HG02798 (cell line): ENCODE data around the gene ASPN.

Experiments used
- ATAC-seq: cut with Tn5 transposase; IDR thresholded peaks from one replicate; pipeline ENCODE4 v1.9.1; 2021; ENCODE audit warnings: mild to moderate bottlenecking; ENCODE audit not compliant: unreplicated experiment, poor library complexity

The ASPN gene

DNA sequence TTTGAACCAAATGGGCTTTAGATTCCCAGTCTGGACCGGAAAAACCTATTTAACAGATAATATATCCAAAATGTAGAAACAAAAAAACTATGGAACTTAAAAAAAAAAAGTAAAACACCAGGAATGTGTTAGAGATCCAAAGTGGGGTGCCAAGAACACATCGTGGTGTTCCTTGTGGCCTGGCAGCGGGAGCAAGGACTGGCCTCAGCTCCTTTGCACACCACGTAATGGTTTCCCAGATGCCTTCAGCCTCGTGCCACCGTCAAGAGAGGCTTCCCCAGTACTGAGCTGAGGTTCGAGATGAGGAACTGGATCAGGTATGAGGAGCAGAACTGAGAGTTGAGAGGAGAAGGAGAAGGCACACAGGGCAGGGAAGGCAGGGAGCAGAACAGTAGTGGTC, 3.5 kb downstream of the ASPN start:
- ATAC-seq, result no peak

DNA sequence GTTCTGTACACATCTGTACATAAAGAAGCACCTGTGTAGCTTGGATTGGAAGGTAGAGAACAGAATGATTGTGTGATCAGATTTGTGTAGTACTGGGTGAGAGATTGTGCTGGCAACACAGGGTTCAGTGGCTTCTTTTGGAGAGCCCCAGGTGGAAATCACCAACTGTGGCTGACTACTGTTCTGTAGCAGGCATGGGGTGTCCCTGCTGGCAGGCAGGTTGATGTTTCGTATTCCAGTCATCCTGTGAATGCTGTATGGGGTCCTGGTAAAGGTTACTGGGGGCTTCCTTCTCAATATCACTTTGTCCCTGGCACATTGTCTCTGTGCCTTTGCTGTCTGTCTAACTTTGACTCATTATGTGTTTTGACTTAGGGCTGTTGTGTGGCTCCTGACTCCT, 5.3 kb downstream of the ASPN start:
- peak; percentile 31 for ATAC-seq

DNA sequence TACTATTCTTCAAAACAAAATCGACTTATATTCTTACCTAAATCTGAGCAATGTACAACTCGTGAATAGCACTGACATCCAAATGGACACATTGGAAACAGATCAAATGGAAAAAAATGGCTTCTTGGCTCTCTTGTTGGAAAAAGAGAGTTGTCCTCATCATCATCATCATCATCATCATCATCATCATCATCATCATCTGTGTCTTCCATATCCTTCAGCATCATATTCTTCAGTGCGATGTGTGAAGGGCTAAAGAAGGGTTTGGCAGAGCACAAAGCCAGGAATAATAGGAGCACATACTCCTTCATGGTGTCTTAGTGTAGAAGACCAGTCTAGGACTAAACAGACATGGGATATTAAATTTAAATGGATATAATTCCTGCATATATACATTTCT, 7.7 kb downstream of the ASPN start:
- ATAC-seq, result no peak

DNA sequence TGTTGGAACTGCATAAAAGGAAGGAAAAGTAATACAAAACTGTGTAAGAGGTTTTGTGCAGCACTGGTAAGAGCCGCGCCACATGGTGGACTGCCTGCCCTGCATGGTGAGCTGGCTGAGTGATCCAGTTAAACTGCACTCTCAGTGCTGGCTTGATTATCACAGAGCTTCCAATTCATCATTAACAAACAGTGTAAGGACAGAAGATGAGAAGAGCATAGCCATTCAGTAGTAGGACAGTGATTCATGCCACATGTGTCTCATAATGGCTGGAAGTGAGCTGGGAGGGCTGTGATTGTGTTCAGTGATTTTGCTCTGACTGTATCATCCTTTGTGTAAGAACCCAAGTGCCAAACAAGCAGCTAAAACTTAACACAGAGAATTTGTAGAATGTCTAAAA, 14.1 kb downstream of the ASPN start:
- no peak for ATAC-seq

DNA sequence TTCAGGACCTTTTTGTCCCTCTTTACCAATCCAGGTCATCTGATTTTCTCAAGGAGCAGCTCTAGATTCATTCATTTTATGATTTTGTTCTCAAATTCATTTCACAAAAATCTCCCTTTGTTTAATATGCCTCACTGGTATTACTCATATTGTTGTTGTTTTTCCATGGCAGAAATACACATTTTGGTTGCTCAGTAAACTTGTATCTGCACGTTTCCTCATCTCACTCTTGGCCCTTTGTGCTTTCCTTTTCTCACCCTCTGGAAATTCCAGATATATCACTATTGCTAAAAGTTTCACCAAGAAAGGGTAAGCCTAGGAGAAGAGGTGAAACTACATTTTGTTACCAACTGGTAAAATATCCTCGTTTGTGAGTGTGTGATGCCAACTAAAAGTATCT, 14.8 kb downstream of the ASPN start:
- ATAC-seq, result no peak

DNA sequence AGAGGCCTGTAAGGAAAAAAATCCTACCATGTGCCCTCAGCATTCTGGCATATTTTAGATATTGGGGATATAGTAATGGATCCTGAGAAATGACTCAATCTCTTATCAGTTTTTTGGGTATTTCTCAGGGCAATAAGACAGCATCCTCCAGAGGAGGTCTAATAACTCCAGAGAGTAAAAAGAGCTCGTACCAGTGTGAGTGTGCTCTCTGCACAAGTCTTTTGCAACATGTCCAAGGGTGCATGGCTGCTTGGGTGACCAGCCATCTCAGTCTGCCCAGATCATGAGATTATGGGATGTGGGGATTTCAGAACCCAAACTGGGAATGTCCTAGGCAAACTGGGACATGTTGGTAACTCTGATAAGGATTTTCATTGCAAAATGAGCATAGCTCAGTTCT, 15.3 kb downstream of the ASPN start:
- ATAC-seq, result no peak

DNA sequence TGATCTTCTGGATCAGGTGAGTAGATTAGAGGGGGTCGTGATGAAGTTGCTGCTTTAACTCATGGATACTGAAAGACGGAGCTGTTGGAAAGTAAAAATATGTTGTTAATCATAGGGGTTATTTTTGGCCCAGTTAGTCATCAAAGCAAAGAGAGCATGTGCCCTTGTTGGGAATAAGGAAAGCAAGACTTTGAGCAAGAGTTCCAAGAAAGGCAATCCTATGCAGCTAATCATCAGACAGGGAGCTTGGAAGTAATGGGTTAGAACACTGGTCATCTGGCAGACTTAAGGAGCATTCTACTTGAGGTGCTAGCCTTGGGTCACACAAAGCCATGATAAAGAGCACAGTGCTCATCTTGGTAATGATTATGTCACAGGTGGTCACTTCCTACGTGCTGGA, 18.3 kb downstream of the ASPN start:
- no peak for ATAC-seq

DNA sequence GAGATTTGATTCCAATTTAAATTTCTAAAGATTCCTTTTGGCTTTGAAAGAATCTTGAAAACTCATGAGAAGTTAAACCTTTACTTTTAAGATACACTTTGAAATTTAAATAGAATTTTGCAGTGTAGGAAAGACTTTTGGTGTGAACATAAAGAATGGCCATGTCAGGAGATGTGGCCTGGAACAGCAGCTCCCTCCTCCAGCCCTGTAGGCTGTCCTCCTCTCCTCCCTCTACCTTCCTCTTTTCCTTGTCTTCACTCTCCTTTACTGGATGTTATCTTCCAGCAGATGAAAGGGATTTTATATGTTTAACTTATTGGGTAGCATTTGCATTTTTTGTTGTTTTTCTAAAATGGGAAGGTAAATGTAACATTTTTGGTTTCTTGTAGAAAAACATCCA, 18.9 kb downstream of the ASPN start:
- no peak for ATAC-seq

DNA sequence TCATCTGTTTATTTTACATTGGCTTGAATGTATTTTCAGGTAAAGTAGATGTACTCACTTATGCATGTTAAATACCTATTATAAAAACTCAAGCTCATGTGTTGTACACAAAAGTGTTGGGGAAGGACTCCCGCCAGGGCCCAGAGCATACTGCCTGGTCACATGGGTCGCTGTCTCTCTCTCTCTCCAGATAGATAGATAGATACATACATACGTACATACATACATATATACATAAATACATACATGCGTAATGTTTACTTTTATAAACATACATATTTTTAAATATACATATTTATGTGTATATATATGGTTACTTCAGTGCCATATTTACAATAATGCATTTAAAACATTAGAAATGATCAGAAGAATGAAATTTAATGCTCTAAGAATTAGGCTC, 24.7 kb downstream of the ASPN start:
- ATAC-seq, result no peak

DNA sequence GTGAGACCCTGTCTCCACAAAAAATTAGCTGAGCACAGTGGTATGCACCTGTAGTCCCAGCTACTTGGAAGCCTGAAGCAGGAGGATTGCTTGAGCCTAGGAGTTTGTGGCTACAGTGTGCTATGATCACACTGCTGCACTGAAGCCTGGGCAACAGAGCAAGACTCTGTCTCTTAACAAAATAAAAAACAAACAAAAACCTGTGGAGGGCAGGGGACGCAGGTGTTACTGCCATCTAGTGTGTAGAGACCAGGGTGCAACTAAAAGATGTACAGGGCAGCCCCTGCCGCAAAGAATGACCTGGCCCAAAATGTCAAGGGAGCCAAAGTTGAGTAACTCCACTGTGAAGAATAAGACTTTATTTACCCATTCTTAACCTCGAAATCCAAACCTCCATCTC, 27.1 kb downstream of the ASPN start:
- ATAC-seq, result no peak

DNA sequence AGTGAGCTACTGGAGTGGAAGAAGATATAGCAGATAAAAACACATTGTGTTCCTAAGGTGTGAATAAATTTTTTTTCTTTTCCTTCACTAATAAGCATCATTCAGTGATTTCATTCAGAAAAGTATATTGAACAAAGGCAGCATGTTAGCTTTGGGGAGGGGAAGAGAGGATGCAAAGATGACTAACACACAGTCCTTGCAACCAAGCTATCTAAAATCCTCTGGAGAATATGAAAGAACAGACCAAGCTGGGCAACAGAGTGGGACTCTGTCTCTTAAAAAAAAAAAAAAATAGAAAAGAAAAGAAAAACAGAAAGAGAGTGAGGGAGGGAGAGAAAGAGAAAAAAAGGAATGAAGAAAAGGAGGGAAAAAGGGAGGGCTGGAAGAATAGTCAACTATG, 35.8 kb downstream of the ASPN start:
- ATAC-seq, result no peak

DNA sequence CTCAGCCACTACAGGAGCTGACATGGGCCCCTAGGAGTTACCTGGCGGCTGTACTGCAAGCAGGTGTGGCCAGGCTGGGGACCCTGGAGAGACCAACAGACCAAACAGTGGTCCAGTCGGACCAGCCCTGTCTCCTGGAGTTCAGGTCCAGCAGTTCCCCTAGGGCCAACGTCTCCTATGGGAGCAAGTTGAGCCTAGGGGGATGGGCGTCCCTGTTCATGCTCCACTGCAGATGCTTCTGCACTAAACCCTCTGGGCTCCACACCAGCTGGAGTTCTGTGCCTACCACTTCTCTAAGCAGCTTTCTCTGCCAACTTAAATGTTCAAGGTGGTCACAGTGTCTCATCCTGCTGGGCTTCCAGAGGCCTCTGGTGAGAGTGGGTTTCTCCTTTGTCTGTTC, 37.5 kb downstream of the ASPN start:
- ATAC-seq, result no peak

DNA sequence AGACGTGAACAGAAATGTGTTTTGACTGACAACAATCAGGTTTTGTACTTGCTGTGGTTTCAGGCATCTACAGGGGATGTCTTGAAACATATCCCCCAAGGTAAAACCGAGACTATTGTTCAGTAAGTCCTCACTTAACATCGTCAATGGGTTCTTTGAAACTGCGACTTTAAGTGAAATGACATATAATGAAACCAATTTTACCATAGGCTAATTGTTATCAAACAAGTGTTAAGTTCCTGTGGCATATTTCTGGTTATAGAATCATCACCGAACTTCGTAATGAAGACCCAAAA, 41.6 kb downstream of the ASPN start:
- no peak for ATAC-seq

DNA sequence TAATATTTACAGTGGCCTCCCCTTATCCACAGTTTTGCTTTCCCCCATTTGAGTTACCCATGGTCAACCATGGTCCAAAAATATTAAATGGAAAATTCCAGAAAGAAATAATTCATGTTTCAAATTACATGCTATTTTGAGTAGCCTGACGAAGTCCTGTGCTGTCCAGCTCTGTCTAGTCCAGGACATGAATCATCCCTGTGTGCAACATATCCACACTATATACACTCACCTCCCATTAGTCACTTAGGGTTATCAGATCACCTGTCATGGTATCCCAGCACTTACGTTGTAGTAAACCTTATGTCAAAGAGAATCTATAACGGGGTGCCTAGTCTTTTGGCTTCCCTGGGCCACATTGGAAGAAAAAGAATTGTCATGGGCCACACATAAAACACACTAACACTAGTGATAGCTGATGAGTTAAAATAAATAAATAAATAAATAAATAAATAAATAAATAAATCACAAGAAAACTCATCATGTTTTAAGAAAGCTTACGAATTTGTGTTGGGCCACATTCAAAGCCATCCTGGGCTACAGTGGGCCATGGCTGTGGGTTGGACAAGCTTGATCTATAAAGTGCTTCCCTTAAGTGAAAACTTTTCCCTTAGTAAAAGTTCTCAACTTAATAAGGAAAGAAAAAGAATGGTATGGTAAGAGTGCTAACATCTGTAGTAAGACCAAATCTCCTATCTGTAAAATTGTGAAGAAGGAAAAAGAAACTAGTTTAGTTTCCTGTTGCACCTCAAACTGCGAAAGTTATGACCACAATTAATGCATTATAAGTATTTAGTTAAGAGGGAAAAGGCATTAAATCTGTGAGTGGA, 42.2 kb downstream of the ASPN start:
- ATAC-seq, result no peak

DNA sequence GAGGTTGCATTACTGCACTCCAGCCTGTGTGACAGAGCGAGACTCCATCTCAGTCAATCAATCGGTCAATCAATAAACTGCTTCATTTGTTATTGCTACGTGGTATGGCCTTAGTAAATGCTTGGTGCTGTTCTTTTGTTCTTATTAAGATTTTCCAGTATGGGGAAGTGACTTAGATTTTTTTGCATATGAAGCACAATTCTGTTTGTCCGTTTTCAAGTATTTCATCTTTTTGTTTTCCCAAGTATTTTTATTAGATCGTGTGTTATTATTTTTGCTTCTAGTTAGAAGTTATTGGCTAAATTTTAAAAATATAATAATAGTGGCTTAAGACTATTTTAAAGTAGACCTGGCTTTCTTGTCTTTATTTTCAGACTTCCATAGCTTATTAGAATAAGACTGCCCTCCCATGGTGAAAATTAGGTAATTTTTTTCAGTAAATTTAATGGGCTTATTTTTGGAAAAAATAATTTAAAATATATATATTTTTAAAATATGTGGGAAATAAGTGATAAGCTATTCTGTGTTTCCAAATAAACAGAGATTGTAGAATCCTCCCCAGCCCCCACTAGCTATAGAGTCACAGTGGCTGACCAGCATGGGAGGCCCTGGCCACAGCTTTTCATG, 43.3 kb downstream of the ASPN start:
- no peak for ATAC-seq

DNA sequence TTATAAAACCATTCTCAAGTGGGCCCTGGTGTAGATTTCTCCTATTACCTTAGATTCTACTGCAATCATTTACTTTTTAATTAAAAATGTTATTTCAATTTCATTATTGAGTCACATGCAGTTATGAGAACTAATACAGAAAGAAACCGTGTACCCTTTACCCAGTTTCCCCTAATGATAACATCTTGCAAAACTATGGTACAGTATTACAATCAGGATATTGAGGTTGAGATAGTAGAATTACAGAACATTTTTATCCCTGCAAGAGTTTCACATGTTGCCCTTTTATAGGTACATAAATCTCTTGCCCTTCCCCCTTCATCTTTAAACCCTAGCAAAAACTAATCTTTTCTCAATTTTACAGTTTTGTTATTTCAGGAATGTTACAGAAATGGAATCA, 47.0 kb downstream of the ASPN start:
- no peak for ATAC-seq

DNA sequence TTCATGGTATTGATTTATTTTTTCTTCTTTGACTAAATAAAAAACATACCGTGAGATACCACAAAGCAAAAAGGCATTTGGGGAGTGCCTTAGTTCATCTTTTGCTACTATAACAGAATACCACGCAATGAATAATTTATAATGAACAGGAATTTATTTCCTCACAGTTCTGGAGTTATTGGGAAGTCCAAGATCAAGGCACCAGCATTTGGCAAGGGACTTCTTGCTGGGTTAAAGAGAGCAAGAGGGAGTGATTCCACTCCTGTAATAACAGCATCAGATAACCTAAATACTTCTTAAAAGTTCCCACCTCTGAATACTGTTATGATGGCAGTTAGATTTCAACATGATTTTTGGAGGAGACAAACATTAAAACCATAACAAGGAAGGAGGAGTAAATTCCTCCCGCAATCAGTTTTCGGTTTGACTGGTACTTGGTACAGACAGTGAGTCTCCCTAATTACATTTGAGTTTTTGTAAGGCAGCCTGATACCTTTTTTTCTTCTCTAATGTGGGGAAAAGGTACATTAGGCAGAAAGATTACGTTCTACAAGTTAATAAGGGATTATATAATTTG, 49.2 kb downstream of the ASPN start:
- no peak for ATAC-seq

DNA sequence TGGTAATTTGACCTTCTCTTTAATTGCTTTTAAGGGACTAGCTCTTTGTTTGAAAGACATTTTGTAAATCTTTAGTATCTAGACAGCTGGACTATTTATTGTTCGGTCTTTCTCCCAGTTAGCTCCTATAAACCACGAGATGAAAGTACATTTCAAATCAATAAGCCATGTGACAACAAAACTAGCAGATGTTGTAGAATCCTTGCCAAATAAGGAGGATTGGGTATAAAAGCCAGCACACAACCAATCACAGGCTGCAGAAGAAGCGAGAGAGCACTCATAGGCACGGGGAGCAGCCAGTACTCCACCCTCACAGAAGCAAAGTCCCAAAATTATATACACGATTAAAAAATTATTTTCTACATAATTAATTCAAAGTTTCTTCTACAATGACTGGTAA, 50.0 kb downstream of the ASPN start:
- ATAC-seq, result no peak

DNA sequence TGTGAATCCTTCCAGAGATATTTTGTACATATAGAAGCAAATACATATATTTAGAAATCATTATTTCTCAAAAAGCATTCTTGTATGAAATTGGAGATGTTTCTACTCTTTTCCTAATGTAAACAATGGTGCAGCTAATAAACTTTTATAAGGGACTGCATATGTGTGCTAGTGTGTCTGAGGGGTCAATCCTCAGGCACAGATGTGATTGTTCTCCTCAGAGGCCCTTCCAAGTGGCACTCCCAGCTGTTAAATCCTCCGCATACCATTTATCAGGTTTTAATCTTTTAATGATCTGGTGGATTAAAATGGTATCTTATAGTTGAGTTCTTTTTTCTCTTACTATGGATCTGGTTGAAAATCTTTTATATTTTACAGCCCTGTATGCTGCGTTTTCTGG, 52.5 kb downstream of the ASPN start:
- no peak for ATAC-seq

DNA sequence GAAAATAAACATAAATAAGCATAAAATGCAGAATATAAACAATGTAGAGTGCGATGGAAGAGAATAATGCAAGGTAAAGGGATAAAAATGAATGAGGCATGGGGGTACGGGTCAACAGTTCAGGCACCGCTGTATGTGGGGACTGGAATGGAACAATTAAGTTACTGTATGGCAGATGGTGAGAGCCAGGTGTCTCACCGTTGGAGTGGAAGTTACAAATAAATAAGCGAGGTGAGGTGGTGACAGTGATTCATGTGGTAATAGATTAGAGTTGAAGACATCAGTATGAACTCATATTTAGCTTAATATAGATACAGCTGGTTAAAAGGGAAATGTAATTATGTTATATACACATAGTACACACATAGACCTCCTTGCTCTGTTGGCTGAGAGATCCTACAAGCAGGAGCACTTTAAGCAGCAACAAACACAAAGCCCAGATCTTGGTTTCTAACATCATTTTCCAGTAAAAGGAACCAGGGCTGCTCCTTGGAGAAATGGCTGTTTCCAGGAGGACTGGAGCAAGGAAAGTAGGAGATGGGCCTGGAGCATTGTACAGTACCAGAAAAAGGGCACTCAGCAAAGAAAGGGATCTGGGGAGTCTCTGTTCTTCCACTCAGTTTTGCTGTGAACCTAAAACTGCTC, 55.7 kb downstream of the ASPN start:
- ATAC-seq, result no peak

DNA sequence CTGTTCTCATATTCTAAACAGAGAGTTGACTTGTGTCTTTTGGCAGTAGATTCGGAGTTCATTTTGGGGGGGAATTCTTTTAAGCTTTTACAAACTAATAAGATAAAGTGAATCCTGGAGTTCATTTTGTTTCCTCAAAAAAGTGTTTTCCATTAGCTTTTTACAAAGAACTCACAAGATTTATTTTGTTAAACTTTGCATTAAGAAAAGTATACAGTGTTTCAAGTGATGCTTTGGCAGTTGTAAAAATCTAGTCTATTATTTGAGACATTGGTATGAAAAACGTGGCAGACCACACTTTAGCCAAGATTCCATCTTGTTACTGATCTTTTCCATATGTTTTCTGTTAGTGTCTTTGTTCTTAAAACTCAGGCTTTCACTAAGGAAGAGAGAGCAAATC, 56.8 kb downstream of the ASPN start:
- no peak for ATAC-seq

DNA sequence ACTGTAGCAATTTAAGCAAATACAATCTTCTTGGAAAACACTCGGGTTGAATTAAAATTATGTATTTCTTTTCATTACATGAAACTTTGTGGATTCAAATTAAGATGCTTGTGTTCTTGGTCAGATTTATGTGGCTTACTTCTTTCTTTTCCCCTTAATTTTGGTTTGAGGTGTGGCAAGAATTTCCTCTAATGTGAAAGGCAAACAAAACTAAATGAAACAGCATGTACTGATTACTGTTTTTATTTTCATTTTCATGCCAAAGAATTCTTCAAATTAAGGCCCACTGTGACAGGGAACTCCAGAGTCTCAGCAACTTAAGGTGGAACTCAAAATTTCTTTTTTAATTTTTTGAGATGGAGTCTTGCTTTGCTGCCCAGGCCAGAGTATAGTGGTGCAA, 58.0 kb downstream of the ASPN start, which contains the start of gene OMD:
Gene OMD, minus strand, starts transcription at position 132 of the 400 bp plus-strand sequence. CDS start 6,913 bp downstream, outside the sequence.
- no peak for ATAC-seq
